ENCODE results near the gene ZFPM1.

GRCh38 chr16:88428156-88428555 is 24.9 kb upstream of the ZFPM1 start:
- TF ChIP-seq MAX (IDR thresholded peaks at IDR 0.05) (no peak), EP300 (IDR thresholded peaks at IDR 0.05; ENCODE audit: borderline replicate concordance) (no peak), FOXM1 (IDR thresholded peaks at IDR 0.05; ENCODE audit: borderline replicate concordance, low read depth) (no peak), CREB1 (IDR thresholded peaks at IDR 0.05; ENCODE audit: low read depth) (no peak), TAF1 (IDR thresholded peaks at IDR 0.05; ENCODE audit: low read depth) (no peak), REST (IDR thresholded peaks at IDR 0.05; ENCODE audit: low read depth) (no peak), USF1 (IDR thresholded peaks at IDR 0.05) (no peak), RAD21 (IDR thresholded peaks at IDR 0.05; ENCODE audit: low read depth) (no peak), CEBPB (IDR thresholded peaks at IDR 0.05) (no peak), NFIC (IDR thresholded peaks at IDR 0.05) (no peak), EGR1 (IDR thresholded peaks at IDR 0.05) (no peak), YY1 (IDR thresholded peaks at IDR 0.05; ENCODE audit: low read depth) (no peak), TCF12 (IDR thresholded peaks at IDR 0.05; ENCODE audit: low read depth) (no peak), ZBTB7A (IDR thresholded peaks at IDR 0.05; ENCODE audit: low read depth) (no peak)
